ENCODE results near the gene TTC17.
"Not testable (repeated sequence)": the region's sequence is repeated elsewhere in the genome, so short reads cannot be mapped to it uniquely, and the experiment has no call there.

TTC17 gene

GRCh38 chr11:43382614-43383013 lies 23.9 kb downstream of the TTC17 start:
- no peak for DNase-seq

GRCh38 chr11:43384393-43384792 lies 25.7 kb downstream of the TTC17 start:
- no peak for DNase-seq

- peak; percentile 21 for DNase-seq
Measured at GRCh38 chr11:43392713-43393112, 34.0 kb downstream of the TTC17 start.

- no peak for DNase-seq
Measured at GRCh38 chr11:43393765-43394355, 35.1 kb downstream of the TTC17 start.

GRCh38 chr11:43396617-43397016 lies 37.9 kb downstream of the TTC17 start:
- no peak for DNase-seq

- DNase-seq, result no peak
Measured at GRCh38 chr11:43397251-43397650, 38.5 kb downstream of the TTC17 start.

GRCh38 chr11:43399983-43400630 lies 41.4 kb downstream of the TTC17 start:
- DNase-seq, result no peak

GRCh38 chr11:43401252-43401651 lies 42.5 kb downstream of the TTC17 start:
- DNase-seq, result no peak

GRCh38 chr11:43401811-43402210 lies 43.1 kb downstream of the TTC17 start:
- DNase-seq, result not testable (repeated sequence)

- no peak for DNase-seq
Measured at GRCh38 chr11:43403357-43404231, 44.9 kb downstream of the TTC17 start.

- DNase-seq, result no peak
Measured at GRCh38 chr11:43404406-43404805, 45.7 kb downstream of the TTC17 start.

GRCh38 chr11:43404836-43405479 lies 46.2 kb downstream of the TTC17 start:
- no peak for DNase-seq

GRCh38 chr11:43408277-43408676 lies 49.6 kb downstream of the TTC17 start:
- no peak for DNase-seq

GRCh38 chr11:43410394-43410793 lies 51.7 kb downstream of the TTC17 start:
- DNase-seq, result no peak

- DNase-seq, result no peak
Measured at GRCh38 chr11:43418197-43418596, 59.5 kb downstream of the TTC17 start.

- peak; percentile 31 for DNase-seq
Measured at GRCh38 chr11:43419460-43419859, 60.7 kb downstream of the TTC17 start.

GRCh38 chr11:43427971-43428370 lies 69.3 kb downstream of the TTC17 start:
- no peak for DNase-seq

GRCh38 chr11:43430916-43431315 lies 72.2 kb downstream of the TTC17 start:
- not testable (repeated sequence) for DNase-seq

- no peak for DNase-seq
Measured at GRCh38 chr11:43434893-43435292, 76.2 kb downstream of the TTC17 start.

- no peak for DNase-seq
Measured at GRCh38 chr11:43440486-43440885, 81.8 kb downstream of the TTC17 start.

GRCh38 chr11:43443811-43444210 lies 85.1 kb downstream of the TTC17 start:
- DNase-seq, result no peak

- DNase-seq, result no peak
Measured at GRCh38 chr11:43447151-43447550, 88.4 kb downstream of the TTC17 start.

GRCh38 chr11:43458486-43458885 lies 99.8 kb downstream of the TTC17 start:
- DNase-seq, result no peak
